MM.1S (cell line): Measurements from ENCODE around the gene CLMN.
A peak's percentile ranks its signal among the peaks of the same experiment; 100 is the strongest.

Experiments
- DNase-seq: peaks from one replicate; pipeline ENCODE4 v3.0.0-alpha.2; 2015
- H2AFZ ChIP-seq: fragments of 300-600 bp; sonication (generic); 2 replicates; pipeline ENCODE4 v1.6.0; 2016; ENCODE audit warnings: antibody characterized with exemption, low read length
- H3F3A ChIP-seq: fragments of 300-600 bp; sonication (generic); 2 replicates; pipeline ENCODE4 v1.6.1; 2016; ENCODE audit warnings: mild to moderate bottlenecking, antibody characterized with exemption, low read length, moderate library complexity, mixed read lengths; ENCODE audit not compliant: insufficient read depth
- H3K27ac ChIP-seq: fragments of 300-600 bp; sonication (generic); 2 replicates; pipeline ENCODE4 v1.5.1; 2016; ENCODE audit warnings: mild to moderate bottlenecking, low read length
- H3K27me3 ChIP-seq: fragments of 300-600 bp; sonication (generic); replicated peaks from 2 replicates; pipeline ENCODE4 v1.6.0; 2016; ENCODE audit warnings: low read length; ENCODE audit not compliant: insufficient read depth
- H3K36me3 ChIP-seq: fragments of 300-600 bp; sonication (generic); replicated peaks from 2 replicates; pipeline ENCODE4 v1.6.1; 2016; ENCODE audit warnings: mild to moderate bottlenecking, low read length, mixed read lengths; ENCODE audit not compliant: insufficient read depth
- H3K4me1 ChIP-seq: fragments of 300-600 bp; sonication (generic); 2 replicates; pipeline ENCODE4 v1.6.1; 2016; ENCODE audit warnings: low read length, mixed read lengths
- H3K4me2 ChIP-seq: fragments of 300-600 bp; sonication (generic); 2 replicates; pipeline ENCODE4 v1.6.0; 2016; ENCODE audit warnings: low read depth, low read length
- H3K4me3 ChIP-seq: fragments of 300-600 bp; sonication (generic); 2 replicates; pipeline ENCODE4 v1.5.1; 2016; ENCODE audit warnings: low read length, mixed read lengths
- H3K79me2 ChIP-seq: fragments of 300-600 bp; sonication (generic); 2 replicates; pipeline ENCODE4 v1.6.1; 2016; ENCODE audit warnings: mixed run types, low read length, mixed read lengths
- H3K9ac ChIP-seq: fragments of 300-600 bp; sonication (generic); 2 replicates; pipeline ENCODE4 v1.6.1; 2016; ENCODE audit warnings: low read length, mixed read lengths
- H3K9me2 ChIP-seq: fragments of 300-600 bp; sonication (generic); replicated peaks from 2 replicates; pipeline ENCODE4 v1.6.1; 2016; ENCODE audit warnings: mild to moderate bottlenecking, low read length, mixed read lengths; ENCODE audit not compliant: insufficient read depth
- H3K9me3 ChIP-seq: fragments of 300-600 bp; sonication (generic); replicated peaks from 2 replicates; pipeline ENCODE4 v1.6.1; 2016; ENCODE audit warnings: mild to moderate bottlenecking, low read length, mixed read lengths; ENCODE audit not compliant: insufficient read depth
- H4K20me1 ChIP-seq: fragments of 300-600 bp; sonication (generic); 2 replicates; pipeline ENCODE4 v1.6.1; 2016; ENCODE audit warnings: mild to moderate bottlenecking, low read length, moderate library complexity, mixed read lengths; ENCODE audit not compliant: insufficient read depth
- EZH2 ChIP-seq: fragments of 300-600 bp; sonication (generic); optimal IDR thresholded peaks from 2 replicates; pipeline ENCODE3; 2017; ENCODE audit warnings: low read depth, mild to moderate bottlenecking, antibody characterized with exemption, low read length, mixed read lengths
- EZH2phosphoT487 ChIP-seq: fragments of 300-600 bp; sonication (generic); IDR thresholded peaks from 2 replicates; pipeline ENCODE4 v1.6.1; 2018; ENCODE audit warnings: antibody characterized with exemption, low read length
- TF ChIP-seq, protein P1 (sequence below): fragments of 300-600 bp; sonication (generic); IDR thresholded peaks from 2 replicates; pipeline ENCODE4 v1.5.1; 2016; ENCODE audit warnings: antibody characterized with exemption, low read length, mixed read lengths

The CLMN gene

DNA sequence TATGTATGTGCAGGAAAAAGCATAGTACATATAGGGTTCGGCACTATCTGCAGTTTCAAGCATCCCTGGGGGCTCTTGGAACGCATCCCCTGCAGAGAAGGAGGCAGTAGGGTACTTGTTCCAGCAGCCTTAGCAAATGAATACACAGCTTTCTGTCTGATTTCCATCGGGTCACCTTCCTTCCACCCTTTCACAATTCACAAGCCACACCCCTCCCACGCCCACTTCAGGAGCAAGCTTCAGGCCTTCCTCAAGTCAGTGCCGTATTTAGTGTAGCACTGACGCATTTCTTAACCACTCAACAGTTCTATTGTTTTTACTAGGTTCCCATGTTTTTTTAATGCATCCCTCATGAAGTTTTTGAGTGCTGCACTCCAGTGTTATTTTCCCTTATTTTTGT, 64.2 kb downstream of the CLMN start:
- no peaks in the 10 kb centered on the region for H4K20me1 ChIP-seq
- no peaks in the 10 kb centered on the region for H3K27me3 ChIP-seq
- DNase-seq = peak; percentile 38
- H3K4me3 ChIP-seq = peak overlapping the region; percentile 53
- TF ChIP-seq EZH2 (no peak), EZH2phosphoT487 (no peak)
- TF ChIP-seq, protein P1, sequence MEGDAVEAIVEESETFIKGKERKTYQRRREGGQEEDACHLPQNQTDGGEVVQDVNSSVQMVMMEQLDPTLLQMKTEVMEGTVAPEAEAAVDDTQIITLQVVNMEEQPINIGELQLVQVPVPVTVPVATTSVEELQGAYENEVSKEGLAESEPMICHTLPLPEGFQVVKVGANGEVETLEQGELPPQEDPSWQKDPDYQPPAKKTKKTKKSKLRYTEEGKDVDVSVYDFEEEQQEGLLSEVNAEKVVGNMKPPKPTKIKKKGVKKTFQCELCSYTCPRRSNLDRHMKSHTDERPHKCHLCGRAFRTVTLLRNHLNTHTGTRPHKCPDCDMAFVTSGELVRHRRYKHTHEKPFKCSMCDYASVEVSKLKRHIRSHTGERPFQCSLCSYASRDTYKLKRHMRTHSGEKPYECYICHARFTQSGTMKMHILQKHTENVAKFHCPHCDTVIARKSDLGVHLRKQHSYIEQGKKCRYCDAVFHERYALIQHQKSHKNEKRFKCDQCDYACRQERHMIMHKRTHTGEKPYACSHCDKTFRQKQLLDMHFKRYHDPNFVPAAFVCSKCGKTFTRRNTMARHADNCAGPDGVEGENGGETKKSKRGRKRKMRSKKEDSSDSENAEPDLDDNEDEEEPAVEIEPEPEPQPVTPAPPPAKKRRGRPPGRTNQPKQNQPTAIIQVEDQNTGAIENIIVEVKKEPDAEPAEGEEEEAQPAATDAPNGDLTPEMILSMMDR = no peak
- H2AFZ ChIP-seq = no peak overlapping the region
- H3K9me3 ChIP-seq = no peaks in the 10 kb centered on the region
- H3K9ac ChIP-seq = peak overlapping the region; percentile 24; the same call in 1 of the 2 replicates
- H3K4me1 ChIP-seq = peaks cover 13% of the 10 kb centered on the region
- H3K4me2 ChIP-seq = peak overlapping the region; percentile 66
- no peaks in the 10 kb centered on the region for H3K36me3 ChIP-seq
- H3F3A ChIP-seq = peaks cover 9% of the 10 kb centered on the region
- no peaks in the 10 kb centered on the region for H3K9me2 ChIP-seq
- H3K27ac ChIP-seq = peak overlapping the region; percentile 75; the same call in 1 of the 2 replicates
- H3K79me2 ChIP-seq = no peaks in the 10 kb centered on the region; the same call in 1 of the 2 replicates

DNA sequence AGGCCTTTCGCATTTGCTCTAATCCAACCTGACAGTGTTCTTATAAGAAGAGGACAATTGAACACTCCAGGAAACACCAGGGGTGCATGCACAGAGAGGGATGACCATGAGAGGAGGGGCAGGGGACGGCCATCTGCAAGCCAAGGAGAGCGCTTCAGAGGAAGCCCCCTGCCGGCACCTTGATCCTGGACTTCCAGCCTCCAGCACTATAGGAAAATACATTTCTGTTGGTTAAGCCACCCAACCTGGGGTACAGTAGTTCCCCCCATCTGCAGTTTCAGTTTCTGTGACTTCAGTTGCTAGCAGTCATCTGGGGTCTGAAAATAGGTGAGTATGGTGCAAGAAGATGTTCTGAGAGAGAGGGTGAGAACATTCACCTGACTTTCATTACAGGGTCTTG, 64.7 kb downstream of the CLMN start:
- TF ChIP-seq EZH2phosphoT487 (no peak), EZH2 (no peak)
- TF ChIP-seq, protein P1 = no peak
- no peaks in the 10 kb centered on the region for H3K9me2 ChIP-seq
- no peaks in the 10 kb centered on the region for H4K20me1 ChIP-seq
- H3K9ac ChIP-seq = peak overlapping the region; percentile 24; the same call in 1 of the 2 replicates
- H3K27me3 ChIP-seq = no peaks in the 10 kb centered on the region
- peak overlapping the region; percentile 53 for H3K4me3 ChIP-seq
- no peak overlapping the region for H2AFZ ChIP-seq
- H3K27ac ChIP-seq = peak overlapping the region; percentile 75; the same call in 1 of the 2 replicates
- no peaks in the 10 kb centered on the region for H3K36me3 ChIP-seq
- H3K4me1 ChIP-seq = peaks cover 13% of the 10 kb centered on the region
- peak overlapping the region; percentile 66 for H3K4me2 ChIP-seq
- peaks cover 9% of the 10 kb centered on the region for H3F3A ChIP-seq
- H3K9me3 ChIP-seq = no peaks in the 10 kb centered on the region
- peak; percentile 33 for DNase-seq
- no peaks in the 10 kb centered on the region; the same call in 1 of the 2 replicates for H3K79me2 ChIP-seq

DNA sequence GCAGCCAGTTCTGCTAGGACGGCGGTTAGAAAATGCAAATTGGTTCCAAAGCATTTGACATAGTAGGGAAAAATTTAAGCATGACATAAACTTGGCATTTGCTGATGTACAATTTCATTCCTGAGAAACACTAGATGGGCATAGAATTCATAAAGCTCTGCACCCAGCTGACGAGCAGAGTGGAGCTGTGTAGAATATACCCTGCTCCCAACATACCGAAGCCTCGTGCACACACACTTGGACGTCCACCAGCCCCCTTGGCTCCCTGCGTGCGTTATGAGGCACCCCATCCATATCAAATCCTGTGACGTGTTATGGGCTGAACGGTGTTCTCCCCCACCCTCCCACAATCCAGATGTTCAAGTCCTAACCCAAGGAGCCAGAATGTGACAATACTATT, 65.4 kb downstream of the CLMN start:
- peaks cover 13% of the 10 kb centered on the region for H3K4me1 ChIP-seq
- H3K4me2 ChIP-seq = no peak overlapping the region
- peaks cover 9% of the 10 kb centered on the region for H3F3A ChIP-seq
- H3K9me2 ChIP-seq = no peaks in the 10 kb centered on the region
- no peaks in the 10 kb centered on the region for H3K36me3 ChIP-seq
- no peaks in the 10 kb centered on the region for H3K27me3 ChIP-seq
- H3K9me3 ChIP-seq = no peaks in the 10 kb centered on the region
- no peak for DNase-seq
- H3K27ac ChIP-seq = no peak overlapping the region
- no peak overlapping the region for H2AFZ ChIP-seq
- no peaks in the 10 kb centered on the region for H4K20me1 ChIP-seq
- TF ChIP-seq, protein P1 = no peak
- TF ChIP-seq EZH2phosphoT487 (no peak), EZH2 (no peak)
- no peak overlapping the region for H3K4me3 ChIP-seq
- no peaks in the 10 kb centered on the region; the same call in 1 of the 2 replicates for H3K79me2 ChIP-seq
- no peak overlapping the region for H3K9ac ChIP-seq
